Measurements from ENCODE around the gene FBH1. TPM values are rescaled to one million over a fixed set of nuclear protein-coding genes. Genes with fewer than 3 reads are reported as not detected.
"Not testable (repeated sequence)": the region's sequence is repeated elsewhere in the genome, so short reads cannot be mapped to it uniquely, and the experiment has no call there.

The FBH1 gene
- polyA plus RNA-seq, 3 donors: 68.7 to 72.9 (median 69.4) TPM

GRCh38 chr10:5873515-5873995 lies 16.5 kb upstream of the FBH1 start:
- DNase-seq (ENCODE audit: low read depth in 3 of 3, low spot score in 2 of 3): peak; percentile 66 to 75 (median 67)

- DNase-seq (ENCODE audit: low read depth in 3 of 3, low spot score in 2 of 3): no peak
Measured at GRCh38 chr10:5876181-5876768, 13.8 kb upstream of the FBH1 start.

- DNase-seq (ENCODE audit: low read depth in 3 of 3, low spot score in 2 of 3): not testable (repeated sequence)
Measured at GRCh38 chr10:5877041-5877440, 13.0 kb upstream of the FBH1 start.

GRCh38 chr10:5882961-5883360 lies 7.1 kb upstream of the FBH1 start:
- no peak for DNase-seq (ENCODE audit: low read depth in 3 of 3, low spot score in 2 of 3)

- DNase-seq (ENCODE audit: low read depth in 3 of 3, low spot score in 2 of 3): no peak
Measured at GRCh38 chr10:5885619-5886018, 4.4 kb upstream of the FBH1 start.

GRCh38 chr10:5887029-5887428 lies 3.0 kb upstream of the FBH1 start:
- no peak for DNase-seq (ENCODE audit: low read depth in 3 of 3, low spot score in 2 of 3)

GRCh38 chr10:5887641-5888040 lies 2.4 kb upstream of the FBH1 start:
- no peak for DNase-seq (ENCODE audit: low read depth in 3 of 3, low spot score in 2 of 3)

GRCh38 chr10:5888351-5888750 lies 1.7 kb upstream of the FBH1 start:
- no peak for DNase-seq (ENCODE audit: low read depth in 3 of 3, low spot score in 2 of 3)

- no peak for DNase-seq (ENCODE audit: low read depth in 3 of 3, low spot score in 2 of 3)
Measured at GRCh38 chr10:5888843-5889623, 1.0 kb upstream of the FBH1 start.

- no peak for DNase-seq (ENCODE audit: low read depth in 3 of 3, low spot score in 2 of 3)
Measured at GRCh38 chr10:5890452-5890915, 441 bp downstream of the FBH1 start.

GRCh38 chr10:5891009-5891408 lies 966 bp downstream of the FBH1 start:
- no peak for DNase-seq (ENCODE audit: low read depth in 3 of 3, low spot score in 2 of 3)

- no peak for DNase-seq (ENCODE audit: low read depth in 3 of 3, low spot score in 2 of 3)
Measured at GRCh38 chr10:5892007-5892406, 2.0 kb downstream of the FBH1 start.

GRCh38 chr10:5893321-5893720 lies 3.3 kb downstream of the FBH1 start:
- no peak for DNase-seq (ENCODE audit: low read depth in 3 of 3, low spot score in 2 of 3)

GRCh38 chr10:5894403-5894802 lies 4.4 kb downstream of the FBH1 start:
- no peak for DNase-seq (ENCODE audit: low read depth in 3 of 3, low spot score in 2 of 3)

GRCh38 chr10:5894873-5895272 lies 4.8 kb downstream of the FBH1 start:
- DNase-seq (ENCODE audit: low read depth in 3 of 3, low spot score in 2 of 3): no peak

- DNase-seq (ENCODE audit: low read depth in 3 of 3, low spot score in 2 of 3): no peak
Measured at GRCh38 chr10:5895365-5895764, 5.3 kb downstream of the FBH1 start.

- DNase-seq (ENCODE audit: low read depth in 3 of 3, low spot score in 2 of 3): no peak
Measured at GRCh38 chr10:5895804-5896203, 5.8 kb downstream of the FBH1 start.

GRCh38 chr10:5896208-5897052 lies 6.4 kb downstream of the FBH1 start:
- DNase-seq (ENCODE audit: low read depth in 3 of 3, low spot score in 2 of 3): no peak

GRCh38 chr10:5897053-5897340 lies 7.0 kb downstream of the FBH1 start:
- DNase-seq (ENCODE audit: low read depth in 3 of 3, low spot score in 2 of 3): no peak

GRCh38 chr10:5897504-5897903 lies 7.5 kb downstream of the FBH1 start:
- DNase-seq (ENCODE audit: low read depth in 3 of 3, low spot score in 2 of 3): no peak

- DNase-seq (ENCODE audit: low read depth in 3 of 3, low spot score in 2 of 3): no peak
Measured at GRCh38 chr10:5898163-5898562, 8.1 kb downstream of the FBH1 start.

- no peak for DNase-seq (ENCODE audit: low read depth in 3 of 3, low spot score in 2 of 3)
Measured at GRCh38 chr10:5900247-5900646, 10.2 kb downstream of the FBH1 start.

Measured in right renal cortex interstitium (tissue), 3 donors.